Activated CD4-positive, alpha-beta T cell treated with anti-CD3 and anti-CD28 coated beads, Interleukin-10, Interleukin-2, amounts not matched to agents 100 ng/mL and 50 ng/mL, durations not matched to agents 16 hours and 8 hours (primary cell): ENCODE measurements around the gene SKAP1.
"Not testable (repeated sequence)": the region's sequence is repeated elsewhere in the genome, so short reads cannot be mapped to it uniquely, and the experiment has no call there.

ENCODE experiments used
- DNase-seq: peaks from one replicate; pipeline ENCODE4 v3.0.0-alpha.2; 2020

The SKAP1 gene

GRCh38 chr17:48445248-48445620 is 15.2 kb upstream of the SKAP1 start:
- DNase-seq = no peak

GRCh38 chr17:48444516-48445247 is 14.7 kb upstream of the SKAP1 start:
- peak; percentile 30 for DNase-seq

GRCh38 chr17:48443712-48444111 is 13.7 kb upstream of the SKAP1 start:
- DNase-seq = no peak

GRCh38 chr17:48442819-48443218 is 12.8 kb upstream of the SKAP1 start:
- DNase-seq = peak; percentile 66

GRCh38 chr17:48441862-48442261 is 11.8 kb upstream of the SKAP1 start:
- DNase-seq = no peak

GRCh38 chr17:48441231-48441711 is 11.3 kb upstream of the SKAP1 start:
- DNase-seq = peak; percentile 86

- DNase-seq = no peak
Observed at GRCh38 chr17:48440669-48441068, 10.7 kb upstream of the SKAP1 start.

GRCh38 chr17:48439875-48440505 is 10.0 kb upstream of the SKAP1 start:
- peak; percentile 60 for DNase-seq

GRCh38 chr17:48439110-48439850 is 9.3 kb upstream of the SKAP1 start:
- DNase-seq = peak; percentile 61

- no peak for DNase-seq
Observed at GRCh38 chr17:48438516-48439061, 8.6 kb upstream of the SKAP1 start.

GRCh38 chr17:48433896-48434295 is 3.9 kb upstream of the SKAP1 start:
- no peak for DNase-seq

- no peak for DNase-seq
Observed at GRCh38 chr17:48432820-48433775, 3.1 kb upstream of the SKAP1 start.

GRCh38 chr17:48429156-48429555 is 858 bp downstream of the SKAP1 start:
- peak; percentile 74 for DNase-seq

- peak; percentile 89 for DNase-seq
Observed at GRCh38 chr17:48427598-48427997, 2.4 kb downstream of the SKAP1 start.

GRCh38 chr17:48426761-48427500 is 3.1 kb downstream of the SKAP1 start:
- no peak for DNase-seq

- DNase-seq = no peak
Observed at GRCh38 chr17:48426019-48426665, 3.9 kb downstream of the SKAP1 start.

- DNase-seq = not testable (repeated sequence)
Observed at GRCh38 chr17:48422060-48422459, 8.0 kb downstream of the SKAP1 start.

- no peak for DNase-seq
Observed at GRCh38 chr17:48420823-48421222, 9.2 kb downstream of the SKAP1 start.

GRCh38 chr17:48416971-48417370 is 13.0 kb downstream of the SKAP1 start:
- no peak for DNase-seq

GRCh38 chr17:48413613-48414405 is 16.2 kb downstream of the SKAP1 start:
- no peak for DNase-seq
